SK-N-MC (cell line): ENCODE results near the gene ERC2.

Experiments
- EZH2 ChIP-seq: fragments of 200-600 bp; sonication (generic); IDR thresholded peaks from one replicate; pipeline ENCODE4 v1.6.1; 2017; ENCODE audit warnings: antibody characterized with exemption
- POLR2AphosphoS5 ChIP-seq: IDR thresholded peaks from 2 replicates; pipeline ENCODE4 v1.6.1; 2012; ENCODE audit warnings: mild to moderate bottlenecking, low read depth, low read length, borderline replicate concordance

DNA sequence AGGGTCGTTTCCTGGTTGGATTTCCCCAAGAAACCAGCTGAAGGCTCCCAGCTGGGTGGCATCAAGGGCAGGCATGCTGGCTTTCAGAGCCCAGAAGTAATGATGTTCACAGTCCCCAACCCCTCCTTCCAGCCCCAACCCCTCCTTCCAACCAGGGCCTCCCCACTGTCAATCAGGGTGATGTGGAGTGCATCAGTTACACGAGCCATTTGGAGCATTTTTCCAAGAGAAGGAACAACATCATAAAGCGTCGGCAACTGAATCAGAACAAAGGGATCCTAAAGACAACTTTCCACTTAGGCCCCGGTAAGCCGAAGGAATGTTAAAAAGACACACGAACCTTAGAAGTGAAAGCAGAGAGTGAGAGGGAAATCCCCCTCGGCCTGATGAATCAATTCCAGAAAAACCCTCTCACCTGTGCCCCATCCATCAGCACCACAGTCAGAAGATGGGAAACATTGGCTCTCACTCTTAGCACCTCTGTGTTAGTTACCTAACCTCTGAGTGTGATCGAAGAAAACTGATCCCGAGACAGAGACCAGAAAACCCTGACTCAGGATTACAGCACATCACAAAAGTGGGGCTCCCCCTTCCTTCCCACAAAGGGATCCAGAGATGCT is 880.0 kb downstream of the ERC2 start:
- TF ChIP-seq POLR2AphosphoS5 (no peak), EZH2 (no peak)
